ENCODE results near the gene ZNF593OS. TPM values are rescaled to one million over a fixed set of nuclear protein-coding genes. Genes with fewer than 3 reads are reported as not detected.

The ZNF593OS gene
- total and polyA plus RNA-seq, 10 of the 15 experiments (the other 5 are each of a cell fraction or from before 2014, with no cell fraction given), result 0.16 to 1.7 (median 0.59) TPM; not detected in 6

DNA sequence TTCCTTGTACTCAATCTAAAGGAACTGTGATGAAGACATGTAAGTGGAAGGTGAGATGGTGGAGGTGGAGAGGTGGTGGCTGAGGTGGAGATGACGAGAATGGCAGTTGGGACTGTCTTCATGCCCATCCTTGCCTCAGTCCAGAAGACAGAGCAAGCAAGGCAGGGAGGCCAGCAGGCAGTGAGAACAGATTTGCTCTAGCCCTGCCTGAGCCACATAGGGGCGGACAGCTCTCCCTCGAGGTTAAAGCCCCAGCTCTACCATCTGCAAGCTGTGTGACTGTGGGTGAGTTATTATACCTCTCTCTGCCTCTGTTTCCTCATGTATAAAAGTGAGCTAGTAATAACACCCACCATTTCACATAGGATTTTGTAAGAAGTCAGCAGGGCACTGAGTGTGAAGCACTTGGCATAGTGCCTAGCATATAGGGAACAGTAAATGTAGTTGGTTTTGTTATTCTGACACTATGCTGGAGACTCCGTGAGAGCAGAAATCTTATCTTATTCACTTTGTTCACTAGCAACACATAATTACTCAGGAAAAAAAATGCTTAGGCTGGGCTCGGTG is 17.6 kb downstream of the ZNF593OS start:
- POLR2A ChIA-PET, result no interaction called here
- Histone ChIP-seq H3K9ac (ENCODE audit: control insufficient read depth, insufficient read depth, low read length) (no peak overlapping the region), H3K79me2 (ENCODE audit: control insufficient read depth, insufficient read depth, low read length) (no peaks in the 10 kb centered on the region), H3K4me2 (ENCODE audit: control insufficient read depth, insufficient read depth) (no peak overlapping the region), H4K20me1 (ENCODE audit: control insufficient read depth, insufficient read depth) (no peaks in the 10 kb centered on the region), H3K27ac (ENCODE audit: control insufficient read depth, insufficient read depth) (no peak overlapping the region), H3K36me3 (ENCODE audit: control insufficient read depth in 2 of 2, insufficient read depth in 2 of 2, low read length in 1 of 2) (no peaks in the 10 kb centered on the region), H2AFZ (ENCODE audit: control insufficient read depth, low read depth, low read length) (no peak overlapping the region), H3K4me1 (ENCODE audit: control insufficient read depth, insufficient read depth, low read length) (no peaks in the 10 kb centered on the region), H3K4me3 (no peak overlapping the region), H3K9me3 (replicated peaks; ENCODE audit: control insufficient read depth, insufficient read depth, low read length) (no peaks in the 10 kb centered on the region), H3K27me3 (replicated peaks in 1 of 2; ENCODE audit: control insufficient read depth in 2 of 2, insufficient read depth in 2 of 2, low read length in 1 of 2) (peaks cover 1 to 9% of the 10 kb centered on the region in 2 experiments)
- RAD21 ChIA-PET (ENCODE audit: unreplicated experiment), result interaction anchor here (1.9 kb wide), 1 partner anchor 9 kb away, joined by 6 read pairs; no protein-coding TSS in a partner anchor
- 19% methylated on average over 5 of the region's 5 CpGs for WGBS (ENCODE audit: insufficient coverage, insufficient replicate concordance, low lambda C conversion rate, missing lambda C conversion rate)
- DNase-seq (ENCODE audit: low read depth, low spot score), result no peak
- intact Hi-C loops (cut with micrococcal nuclease; ENCODE audit: unreplicated experiment) (no loop called here), in situ Hi-C loops (cut with MboI) (no loop called here)
- FAIRE-seq, result no peak
- SMC1A ChIA-PET (ENCODE audit: uncharacterized antibody, unreplicated experiment), result interaction anchor here (1.3 kb wide), 1 partner anchor 9 kb away, joined by 5 read pairs; no protein-coding TSS in a partner anchor
- CTCF ChIA-PET, result interaction anchor here (0.6 to 4.8 kb wide), 3 partner anchors 9 to 52 kb away, joined by 3 to 24 read pairs (median 5); no protein-coding TSS in a partner anchor
- BruUV-seq (replicated peaks), result no TSS peak
- no peak for ATAC-seq
- TF ChIP-seq BMI1 (IDR thresholded peaks at IDR 0.05; ENCODE audit: borderline replicate concordance) (no peak), ZZZ3 (IDR thresholded peaks at IDR 0.05; ENCODE audit: control insufficient read depth, insufficient read length, low read depth) (no peak), YBX1 (IDR thresholded peaks at IDR 0.05) (no peak), STAT3 (IDR thresholded peaks at IDR 0.05; ENCODE audit: low read depth, low read length) (no peak), IRF4 (IDR thresholded peaks at IDR 0.05; ENCODE audit: low read depth, low read length) (no peak), EED (IDR thresholded peaks at IDR 0.05; ENCODE audit: low read depth) (no peak), SP1 (IDR thresholded peaks at IDR 0.05; ENCODE audit: low read depth, low read length) (no peak)
- TF ChIP-seq, protein P1, sequence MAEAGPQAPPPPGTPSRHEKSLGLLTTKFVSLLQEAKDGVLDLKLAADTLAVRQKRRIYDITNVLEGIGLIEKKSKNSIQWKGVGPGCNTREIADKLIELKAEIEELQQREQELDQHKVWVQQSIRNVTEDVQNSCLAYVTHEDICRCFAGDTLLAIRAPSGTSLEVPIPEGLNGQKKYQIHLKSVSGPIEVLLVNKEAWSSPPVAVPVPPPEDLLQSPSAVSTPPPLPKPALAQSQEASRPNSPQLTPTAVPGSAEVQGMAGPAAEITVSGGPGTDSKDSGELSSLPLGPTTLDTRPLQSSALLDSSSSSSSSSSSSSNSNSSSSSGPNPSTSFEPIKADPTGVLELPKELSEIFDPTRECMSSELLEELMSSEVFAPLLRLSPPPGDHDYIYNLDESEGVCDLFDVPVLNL (IDR thresholded peaks at IDR 0.05; ENCODE audit: low read depth, low read length), result no peak
- TF ChIP-seq, protein P2, sequence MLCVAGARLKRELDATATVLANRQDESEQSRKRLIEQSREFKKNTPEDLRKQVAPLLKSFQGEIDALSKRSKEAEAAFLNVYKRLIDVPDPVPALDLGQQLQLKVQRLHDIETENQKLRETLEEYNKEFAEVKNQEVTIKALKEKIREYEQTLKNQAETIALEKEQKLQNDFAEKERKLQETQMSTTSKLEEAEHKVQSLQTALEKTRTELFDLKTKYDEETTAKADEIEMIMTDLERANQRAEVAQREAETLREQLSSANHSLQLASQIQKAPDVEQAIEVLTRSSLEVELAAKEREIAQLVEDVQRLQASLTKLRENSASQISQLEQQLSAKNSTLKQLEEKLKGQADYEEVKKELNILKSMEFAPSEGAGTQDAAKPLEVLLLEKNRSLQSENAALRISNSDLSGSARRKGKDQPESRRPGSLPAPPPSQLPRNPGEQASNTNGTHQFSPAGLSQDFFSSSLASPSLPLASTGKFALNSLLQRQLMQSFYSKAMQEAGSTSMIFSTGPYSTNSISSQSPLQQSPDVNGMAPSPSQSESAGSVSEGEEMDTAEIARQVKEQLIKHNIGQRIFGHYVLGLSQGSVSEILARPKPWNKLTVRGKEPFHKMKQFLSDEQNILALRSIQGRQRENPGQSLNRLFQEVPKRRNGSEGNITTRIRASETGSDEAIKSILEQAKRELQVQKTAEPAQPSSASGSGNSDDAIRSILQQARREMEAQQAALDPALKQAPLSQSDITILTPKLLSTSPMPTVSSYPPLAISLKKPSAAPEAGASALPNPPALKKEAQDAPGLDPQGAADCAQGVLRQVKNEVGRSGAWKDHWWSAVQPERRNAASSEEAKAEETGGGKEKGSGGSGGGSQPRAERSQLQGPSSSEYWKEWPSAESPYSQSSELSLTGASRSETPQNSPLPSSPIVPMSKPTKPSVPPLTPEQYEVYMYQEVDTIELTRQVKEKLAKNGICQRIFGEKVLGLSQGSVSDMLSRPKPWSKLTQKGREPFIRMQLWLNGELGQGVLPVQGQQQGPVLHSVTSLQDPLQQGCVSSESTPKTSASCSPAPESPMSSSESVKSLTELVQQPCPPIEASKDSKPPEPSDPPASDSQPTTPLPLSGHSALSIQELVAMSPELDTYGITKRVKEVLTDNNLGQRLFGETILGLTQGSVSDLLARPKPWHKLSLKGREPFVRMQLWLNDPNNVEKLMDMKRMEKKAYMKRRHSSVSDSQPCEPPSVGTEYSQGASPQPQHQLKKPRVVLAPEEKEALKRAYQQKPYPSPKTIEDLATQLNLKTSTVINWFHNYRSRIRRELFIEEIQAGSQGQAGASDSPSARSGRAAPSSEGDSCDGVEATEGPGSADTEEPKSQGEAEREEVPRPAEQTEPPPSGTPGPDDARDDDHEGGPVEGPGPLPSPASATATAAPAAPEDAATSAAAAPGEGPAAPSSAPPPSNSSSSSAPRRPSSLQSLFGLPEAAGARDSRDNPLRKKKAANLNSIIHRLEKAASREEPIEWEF (IDR thresholded peaks at IDR 0.05; ENCODE audit: insufficient replicate concordance, low read depth, low read length), result no peak
- TF ChIP-seq, protein P3, sequence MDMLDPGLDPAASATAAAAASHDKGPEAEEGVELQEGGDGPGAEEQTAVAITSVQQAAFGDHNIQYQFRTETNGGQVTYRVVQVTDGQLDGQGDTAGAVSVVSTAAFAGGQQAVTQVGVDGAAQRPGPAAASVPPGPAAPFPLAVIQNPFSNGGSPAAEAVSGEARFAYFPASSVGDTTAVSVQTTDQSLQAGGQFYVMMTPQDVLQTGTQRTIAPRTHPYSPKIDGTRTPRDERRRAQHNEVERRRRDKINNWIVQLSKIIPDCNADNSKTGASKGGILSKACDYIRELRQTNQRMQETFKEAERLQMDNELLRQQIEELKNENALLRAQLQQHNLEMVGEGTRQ (IDR thresholded peaks at IDR 0.05; ENCODE audit: borderline replicate concordance, low read depth, low read length), result no peak
- TF ChIP-seq, protein P4, sequence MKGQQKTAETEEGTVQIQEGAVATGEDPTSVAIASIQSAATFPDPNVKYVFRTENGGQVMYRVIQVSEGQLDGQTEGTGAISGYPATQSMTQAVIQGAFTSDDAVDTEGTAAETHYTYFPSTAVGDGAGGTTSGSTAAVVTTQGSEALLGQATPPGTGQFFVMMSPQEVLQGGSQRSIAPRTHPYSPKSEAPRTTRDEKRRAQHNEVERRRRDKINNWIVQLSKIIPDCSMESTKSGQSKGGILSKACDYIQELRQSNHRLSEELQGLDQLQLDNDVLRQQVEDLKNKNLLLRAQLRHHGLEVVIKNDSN (IDR thresholded peaks at IDR 0.05; ENCODE audit: borderline replicate concordance, extremely low read length, insufficient read depth, low read depth, low read length), result no peak
- TF ChIP-seq, protein P5, sequence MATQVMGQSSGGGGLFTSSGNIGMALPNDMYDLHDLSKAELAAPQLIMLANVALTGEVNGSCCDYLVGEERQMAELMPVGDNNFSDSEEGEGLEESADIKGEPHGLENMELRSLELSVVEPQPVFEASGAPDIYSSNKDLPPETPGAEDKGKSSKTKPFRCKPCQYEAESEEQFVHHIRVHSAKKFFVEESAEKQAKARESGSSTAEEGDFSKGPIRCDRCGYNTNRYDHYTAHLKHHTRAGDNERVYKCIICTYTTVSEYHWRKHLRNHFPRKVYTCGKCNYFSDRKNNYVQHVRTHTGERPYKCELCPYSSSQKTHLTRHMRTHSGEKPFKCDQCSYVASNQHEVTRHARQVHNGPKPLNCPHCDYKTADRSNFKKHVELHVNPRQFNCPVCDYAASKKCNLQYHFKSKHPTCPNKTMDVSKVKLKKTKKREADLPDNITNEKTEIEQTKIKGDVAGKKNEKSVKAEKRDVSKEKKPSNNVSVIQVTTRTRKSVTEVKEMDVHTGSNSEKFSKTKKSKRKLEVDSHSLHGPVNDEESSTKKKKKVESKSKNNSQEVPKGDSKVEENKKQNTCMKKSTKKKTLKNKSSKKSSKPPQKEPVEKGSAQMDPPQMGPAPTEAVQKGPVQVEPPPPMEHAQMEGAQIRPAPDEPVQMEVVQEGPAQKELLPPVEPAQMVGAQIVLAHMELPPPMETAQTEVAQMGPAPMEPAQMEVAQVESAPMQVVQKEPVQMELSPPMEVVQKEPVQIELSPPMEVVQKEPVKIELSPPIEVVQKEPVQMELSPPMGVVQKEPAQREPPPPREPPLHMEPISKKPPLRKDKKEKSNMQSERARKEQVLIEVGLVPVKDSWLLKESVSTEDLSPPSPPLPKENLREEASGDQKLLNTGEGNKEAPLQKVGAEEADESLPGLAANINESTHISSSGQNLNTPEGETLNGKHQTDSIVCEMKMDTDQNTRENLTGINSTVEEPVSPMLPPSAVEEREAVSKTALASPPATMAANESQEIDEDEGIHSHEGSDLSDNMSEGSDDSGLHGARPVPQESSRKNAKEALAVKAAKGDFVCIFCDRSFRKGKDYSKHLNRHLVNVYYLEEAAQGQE (IDR thresholded peaks at IDR 0.05; ENCODE audit: low read depth, low read length), result no peak

Data from GM12878 (cell line).